H9 (cell line): ENCODE measurements around the gene NPTX1. TPM values are rescaled to one million over a fixed set of nuclear protein-coding genes. Genes with fewer than 3 reads are reported as not detected.

Experiments used
- DNase-seq: peaks from one replicate; pipeline ENCODE4 v3.0.0-alpha.2; 2017
- H2AFZ ChIP-seq: one replicate; pipeline ENCODE4 v1.6.1; 2013; ENCODE audit warnings: mild to moderate bottlenecking, low read length, control low read depth, moderate library complexity
- H2AK5ac ChIP-seq: 2 replicates; pipeline ENCODE4 v1.6.1; 2013; ENCODE audit warnings: low read length, control low read depth, mixed read lengths; ENCODE audit not compliant: insufficient read length
- H2BK120ac ChIP-seq: one replicate; pipeline ENCODE4 v1.6.1; 2013; ENCODE audit warnings: low read depth, mild to moderate bottlenecking, low read length, control low read depth, inconsistent platforms; ENCODE audit not compliant: poor library complexity, severe bottlenecking
- H2BK12ac ChIP-seq: 2 replicates; pipeline ENCODE4 v1.6.1; 2013; ENCODE audit warnings: low read length, control low read depth, mixed read lengths, low read depth; ENCODE audit not compliant: insufficient read length
- H2BK15ac ChIP-seq: 2 replicates; pipeline ENCODE4 v1.6.1; 2013; ENCODE audit warnings: low read depth, low read length, control low read depth
- H2BK20ac ChIP-seq: one replicate; pipeline ENCODE4 v1.6.1; 2013; ENCODE audit warnings: low read depth, mild to moderate bottlenecking, low read length, control low read depth, inconsistent platforms; ENCODE audit not compliant: poor library complexity, severe bottlenecking
- H2BK5ac ChIP-seq: 2 replicates; pipeline ENCODE4 v1.6.1; 2013; ENCODE audit warnings: low read length, control low read depth, mixed read lengths; ENCODE audit not compliant: insufficient read length
- H3K14ac ChIP-seq: 2 replicates; pipeline ENCODE4 v1.6.1; 2013; ENCODE audit warnings: low read length, control low read depth; ENCODE audit not compliant: insufficient read depth
- H3K18ac ChIP-seq: 2 replicates; pipeline ENCODE4 v1.6.1; 2013; ENCODE audit warnings: low read depth, mild to moderate bottlenecking, mixed read lengths, low read length, control low read depth; ENCODE audit not compliant: insufficient read length
- H3K23ac ChIP-seq: 2 replicates; pipeline ENCODE4 v1.6.1; 2013; ENCODE audit warnings: low read length, control low read depth, mixed read lengths, low read depth; ENCODE audit not compliant: insufficient read length
- H3K23me2 ChIP-seq: 2 replicates; pipeline ENCODE4 v1.6.1; 2013; ENCODE audit warnings: low read depth, mild to moderate bottlenecking, mixed read lengths, low read length, control low read depth; ENCODE audit not compliant: insufficient read length, poor library complexity, severe bottlenecking
- H3K27ac ChIP-seq: 2 replicates; pipeline ENCODE4 v1.5.1; 2013; ENCODE audit warnings: low read length, control low read depth, mixed read lengths, low read depth; ENCODE audit not compliant: insufficient read length
- H3K27me3 ChIP-seq: 2 replicates; pipeline ENCODE4 v1.6.1; 2013; ENCODE audit warnings: low read length, control low read depth, inconsistent platforms; ENCODE audit not compliant: insufficient read depth
- H3K4ac ChIP-seq: 2 replicates; pipeline ENCODE4 v1.6.1; 2013; ENCODE audit warnings: low read depth, mild to moderate bottlenecking, control low read depth, inconsistent platforms, low read length, moderate library complexity
- H3K4me1 ChIP-seq: 2 replicates; pipeline ENCODE4 v1.6.1; 2013; ENCODE audit warnings: low read length, control low read depth, inconsistent platforms; ENCODE audit not compliant: insufficient read depth
- H3K4me2 ChIP-seq: 2 replicates; pipeline ENCODE4 v1.6.1; 2013; ENCODE audit warnings: low read length, control low read depth, mixed read lengths; ENCODE audit not compliant: insufficient read length, insufficient read depth
- H3K56ac ChIP-seq: 2 replicates; pipeline ENCODE4 v1.6.1; 2013; ENCODE audit warnings: low read depth, mild to moderate bottlenecking, mixed read lengths, low read length, control low read depth; ENCODE audit not compliant: insufficient read length
- H3K79me1 ChIP-seq: 2 replicates; pipeline ENCODE4 v1.6.1; 2013; ENCODE audit warnings: low read depth, mild to moderate bottlenecking, moderate library complexity, low read length, control low read depth, inconsistent platforms; ENCODE audit not compliant: insufficient read depth, poor library complexity, severe bottlenecking
- H3K79me2 ChIP-seq: 2 replicates; pipeline ENCODE4 v1.6.1; 2013; ENCODE audit warnings: low read length, control low read depth, inconsistent platforms; ENCODE audit not compliant: insufficient read depth
- H3K9ac ChIP-seq: 2 replicates; pipeline ENCODE4 v1.6.1; 2013; ENCODE audit warnings: low read length, control low read depth, mixed read lengths; ENCODE audit not compliant: insufficient read length; ENCODE audit errors: extremely low read depth
- H3K9me3 ChIP-seq: one replicate; pipeline ENCODE4 v1.6.1; 2013; ENCODE audit warnings: low read depth, low read length, inconsistent platforms; ENCODE audit not compliant: control insufficient read depth
- H3T11ph ChIP-seq: one replicate; pipeline ENCODE4 v1.6.1; 2013; ENCODE audit warnings: mild to moderate bottlenecking, low read length, control low read depth, inconsistent platforms
- H4K20me1 ChIP-seq: one replicate; pipeline ENCODE4 v1.6.1; 2013; ENCODE audit not compliant: control insufficient read depth, insufficient read length, insufficient read depth
- H4K5ac ChIP-seq: 2 replicates; pipeline ENCODE4 v1.6.1; 2013; ENCODE audit warnings: low read depth, mild to moderate bottlenecking, mixed read lengths, low read length, control low read depth; ENCODE audit not compliant: insufficient read length
- H4K8ac ChIP-seq: replicated peaks from 2 replicates; pipeline ENCODE4 v1.6.1; 2013; ENCODE audit warnings: low read length, control low read depth, mixed read lengths, low read depth; ENCODE audit not compliant: insufficient read length
- H4K91ac ChIP-seq: 2 replicates; pipeline ENCODE4 v1.6.1; 2013; ENCODE audit warnings: low read depth, mild to moderate bottlenecking, moderate library complexity, mixed read lengths, low read length, control low read depth; ENCODE audit not compliant: insufficient read length
- H3K27ac Mint-ChIP-seq, 3 experiments: 2 replicates in 2 of 3; 3 replicates in 1 of 3; pipeline ENCODE4 v1.8.0; 2020 to 2021; ENCODE audit warnings: mixed read lengths in 3 of 3, mild to moderate bottlenecking in 1 of 3, moderate library complexity in 1 of 3
- H3K27me3 Mint-ChIP-seq: 2 replicates; pipeline ENCODE4 v1.8.0; 2021; ENCODE audit warnings: low read depth, mild to moderate bottlenecking, moderate library complexity, mixed read lengths
- H3K36me3 Mint-ChIP-seq, 3 experiments: 2 replicates in 2 of 3; 3 replicates in 1 of 3; pipeline ENCODE4 v1.8.0; 2020 to 2021; ENCODE audit warnings: low read depth in 3 of 3, mixed read lengths in 3 of 3; ENCODE audit not compliant: insufficient read depth in 1 of 3
- H3K4me1 Mint-ChIP-seq, 2 experiments: 2 replicates each; pipeline ENCODE4 v1.8.0; 2020; ENCODE audit warnings: mixed read lengths in 2 of 2
- H3K4me3 Mint-ChIP-seq, 2 experiments: 2 replicates in 1 of 2; 3 replicates in 1 of 2; pipeline ENCODE4 v1.8.0; 2020 to 2021; ENCODE audit warnings: mild to moderate bottlenecking in 2 of 2, mixed read lengths in 2 of 2, moderate library complexity in 1 of 2
- H3K9me3 Mint-ChIP-seq, 2 experiments: 2 replicates in 1 of 2; 3 replicates in 1 of 2; pipeline ENCODE4 v1.8.0; 2020; ENCODE audit warnings: mild to moderate bottlenecking in 2 of 2, mixed read lengths in 2 of 2, moderate library complexity in 1 of 2
- CTCF ChIP-seq: fragments of 200-600 bp; sonication (generic); conservative IDR thresholded peaks from 3 replicates; pipeline ENCODE4 v1.8.0; 2021; ENCODE audit warnings: antibody characterized with exemption, mild to moderate bottlenecking
- WGBS: extraction: QIAGEN DNeasy Blood & Tissue Kit; methylation state at CpG from one replicate; pipeline ENCODE4 v1.1.7; 2013; ENCODE audit warnings: missing lambda C conversion rate, low lambda C conversion rate, mixed read lengths; ENCODE audit not compliant: insufficient read length; ENCODE audit errors: extremely low coverage; 5-methylcytosine and 5-hydroxymethylcytosine counted together
- total RNA-seq: library from RNA; stranded (reverse); gene quantifications from 2 replicates; pipeline ENCODE4 v1.2.1, GENCODE V29; 2021

NPTX1 gene
- total RNA-seq, 1 experiment from 2014 or later: 20.5 TPM

- WGBS: no CpG with 5 or more reads among the region's 9 CpGs
Measured at GRCh38 chr17:80439499-80439898, 36.9 kb downstream of the NPTX1 start.

More at GRCh38 chr17:80439499-80439898, 36.9 kb downstream of the NPTX1 start:
- Histone ChIP-seq H3K23me2 (no peaks in the 10 kb centered on the region), H3K27ac (no peak overlapping the region), H3K23ac (no peak overlapping the region), H4K5ac (no peak overlapping the region), H3K18ac (no peak overlapping the region), H3K9ac (no peak overlapping the region), H4K8ac (no peak overlapping the region), H2AK5ac (no peak overlapping the region), H2BK5ac (no peak overlapping the region), H2BK20ac (no peak overlapping the region), H3T11ph (no peak overlapping the region), H3K9me3 (no peaks in the 10 kb centered on the region), H2BK15ac (no peak overlapping the region), H3K79me1 (no peaks in the 10 kb centered on the region), H2BK120ac (no peak overlapping the region), H3K4me2 (no peak overlapping the region), H4K91ac (no peak overlapping the region), H3K4ac (no peak overlapping the region), H2AFZ (no peak overlapping the region), H4K20me1 (no peaks in the 10 kb centered on the region), H2BK12ac (no peak overlapping the region), H3K27me3 (no peaks in the 10 kb centered on the region), H3K14ac (no peak overlapping the region; the same call in 1 of the 2 replicates), H3K56ac (no peak overlapping the region), H3K4me1 (no peaks in the 10 kb centered on the region), H3K79me2 (no peaks in the 10 kb centered on the region)
- H3K27ac Mint-ChIP-seq: no peak overlapping the region
- no peak for TF ChIP-seq CTCF
- H3K27me3 Mint-ChIP-seq: peaks cover 57% of the 10 kb centered on the region
- peaks cover 0 to 3% of the 10 kb centered on the region in 2 experiments; a peak in 1 of 5 replicates for H3K9me3 Mint-ChIP-seq
- peaks cover 7 to 19% of the 10 kb centered on the region in 2 experiments for H3K4me1 Mint-ChIP-seq
- H3K36me3 Mint-ChIP-seq: no peaks in the 10 kb centered on the region
- no peak overlapping the region for H3K4me3 Mint-ChIP-seq
- DNase-seq: no peak
